HL-60/S4 treated with retinoic acid at 250 ng/mL for 4 days and 3 days (cell line): ENCODE measurements around the gene KRTAP10-12.
"Not testable (repeated sequence)": the region's sequence is repeated elsewhere in the genome, so short reads cannot be mapped to it uniquely, and the experiment has no call there.

Experiments
- in situ Hi-C: fragments of 300-500 bp; cut with MboI; formaldehyde crosslinking; loops from 2 replicates; pipeline ENCODE4 v1.7.0; 2022; ENCODE audit warnings: low sequenced_read_pairs

Gene KRTAP10-12, protein sequence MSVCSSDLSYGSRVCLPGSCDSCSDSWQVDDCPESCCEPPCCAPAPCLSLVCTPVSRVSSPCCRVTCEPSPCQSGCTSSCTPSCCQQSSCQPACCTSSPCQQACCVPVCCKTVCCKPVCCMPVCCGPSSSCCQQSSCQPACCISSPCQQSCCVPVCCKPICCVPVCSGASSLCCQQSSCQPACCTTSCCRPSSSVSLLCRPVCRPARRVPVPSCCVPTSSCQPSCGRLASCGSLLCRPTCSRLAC

GRCh38 chr21:44697172-44697810, at the start of gene KRTAP10-12:
KRTAP10-12 (plus strand) TSS chr21:44697172; CDS start chr21:44697202, 30 bp downstream.
- in situ Hi-C loops: not testable (repeated sequence)

GRCh38 chr21:44647222-44647552, 49.8 kb upstream of the KRTAP10-12 start:
- in situ Hi-C loops: no loop called here

GRCh38 chr21:44648557-44649311, 48.2 kb upstream of the KRTAP10-12 start:
- in situ Hi-C loops: no loop called here

- in situ Hi-C loops: no loop called here
These were observed 47.4 kb upstream of the KRTAP10-12 start for GRCh38 chr21:44649521-44650100.

- in situ Hi-C loops: no loop called here
These were observed 46.6 kb upstream of the KRTAP10-12 start for GRCh38 chr21:44650265-44650972.

- in situ Hi-C loops: no loop called here
These were observed 45.8 kb upstream of the KRTAP10-12 start for GRCh38 chr21:44650973-44651675.

GRCh38 chr21:44653123-44653522, 43.8 kb upstream of the KRTAP10-12 start:
- in situ Hi-C loops: no loop called here

DNA sequence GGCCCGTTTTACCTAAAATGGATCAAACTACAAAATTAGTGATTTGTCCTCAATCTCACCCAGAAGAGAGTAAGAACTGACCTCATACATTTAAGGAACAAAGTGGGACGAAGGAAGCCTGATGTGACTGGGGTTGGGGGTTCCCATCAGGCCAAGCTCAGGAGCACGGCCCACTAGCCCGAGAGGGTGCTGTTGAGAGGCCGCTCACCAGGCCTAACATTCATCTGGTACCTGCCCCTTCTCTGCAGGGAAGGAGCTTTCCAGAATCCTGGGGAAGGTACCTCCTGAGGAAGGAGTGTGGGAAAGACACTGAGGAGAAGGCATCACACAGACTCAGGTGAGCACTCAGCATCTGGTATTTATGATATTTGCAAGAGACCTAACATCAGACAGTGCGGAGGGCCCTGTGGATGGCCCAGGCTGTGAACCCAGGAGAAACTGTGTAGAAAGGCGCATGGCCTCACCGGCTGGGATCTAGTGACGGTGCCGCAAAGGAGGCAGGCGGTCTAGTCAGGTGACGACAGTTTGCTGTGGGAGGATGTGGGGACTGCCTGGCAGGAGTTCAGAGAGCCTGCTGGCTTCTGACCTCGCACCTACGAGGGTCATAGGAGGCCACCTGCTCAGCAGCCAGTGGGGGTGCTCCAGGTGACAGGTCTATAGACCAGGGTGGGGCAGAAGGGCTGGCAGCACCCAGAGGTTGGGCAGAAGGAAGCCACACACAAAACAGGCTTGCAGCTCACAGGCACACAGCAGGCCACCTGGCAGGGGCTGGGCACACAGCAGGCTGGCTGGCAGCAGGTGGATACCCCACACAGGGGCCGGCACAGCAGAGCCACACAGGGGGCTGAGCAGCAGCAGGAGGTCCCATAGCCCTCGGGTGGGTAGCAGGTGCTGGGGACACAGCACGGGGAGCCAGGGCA, 43.1 kb upstream of the KRTAP10-12 start:
- in situ Hi-C loops: no loop called here

GRCh38 chr21:44654576-44655175, 42.3 kb upstream of the KRTAP10-12 start, which contains the start of gene KRTAP12-4:
KRTAP12-4 (minus strand) TSS chr21:44654659; CDS start chr21:44654614, 45 bp downstream.
- in situ Hi-C loops: no loop called here

GRCh38 chr21:44656868-44657267, 40.1 kb upstream of the KRTAP10-12 start:
- in situ Hi-C loops: no loop called here

DNA sequence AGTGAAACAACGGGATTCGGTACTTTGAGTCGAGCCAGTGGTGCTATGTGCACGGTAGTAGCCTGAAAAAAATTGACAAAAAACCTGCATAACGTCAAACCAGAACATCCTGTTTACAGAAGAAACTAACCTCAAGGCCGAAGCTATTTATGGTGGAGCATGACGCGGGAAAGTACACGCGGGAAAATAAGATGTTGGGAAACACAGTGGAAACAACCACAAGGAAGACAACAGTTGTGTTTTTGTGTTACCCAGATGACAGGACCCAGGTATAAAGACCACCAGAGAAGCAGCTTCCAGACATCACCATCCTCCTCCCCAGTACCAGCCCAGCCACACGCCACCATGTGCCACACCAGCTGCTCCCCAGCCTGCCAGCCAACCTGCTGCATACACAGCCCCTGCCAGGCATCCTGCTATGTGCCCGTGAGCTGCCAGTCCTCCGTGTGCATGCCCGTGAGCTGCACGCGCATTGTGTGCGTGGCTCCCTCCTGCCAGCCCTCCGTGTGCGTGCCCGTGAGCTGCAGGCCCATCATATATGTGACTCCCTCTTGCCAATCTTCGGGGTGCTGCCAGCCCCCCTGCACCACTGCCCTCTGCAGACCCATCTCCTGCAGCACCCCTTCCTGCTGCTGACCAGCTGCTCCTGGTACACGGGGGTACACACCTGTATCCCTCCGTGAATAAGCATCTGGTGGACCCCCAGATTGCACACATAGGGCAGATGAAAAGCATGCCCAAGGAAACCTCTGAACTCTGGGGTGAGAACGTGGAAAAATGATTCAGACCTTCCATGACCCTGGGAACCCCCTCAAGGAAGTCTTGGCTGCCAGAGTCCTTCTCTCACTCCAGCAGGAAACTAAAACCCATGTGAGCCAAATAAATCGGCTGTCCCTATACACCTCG, 39.1 kb upstream of the KRTAP10-12 start, which contains the start of gene KRTAP12-3:
TSS of gene KRTAP12-3 (plus strand) at position 298 of the 906 bp plus-strand sequence. CDS start at position 346, 48 bp downstream.
- in situ Hi-C loops: no loop called here

DNA sequence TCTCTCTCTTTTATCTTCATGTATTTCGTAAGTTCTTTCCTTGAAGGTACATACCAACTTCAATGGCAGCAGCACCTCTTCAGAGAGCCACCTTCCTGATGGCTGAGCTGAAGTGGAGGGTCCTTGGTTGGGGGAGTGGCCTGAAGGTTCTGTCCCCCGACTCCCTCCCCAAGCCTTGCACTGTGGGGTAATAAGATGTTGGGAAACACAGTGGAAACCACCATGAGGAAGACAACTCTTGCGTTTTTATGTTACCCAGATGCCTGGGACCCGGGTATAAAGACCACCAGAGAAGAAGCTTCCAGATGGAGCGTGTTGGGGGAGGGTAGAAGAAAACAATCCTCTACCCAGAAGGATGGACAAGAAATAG, 38.4 kb upstream of the KRTAP10-12 start:
- in situ Hi-C loops: no loop called here

DNA sequence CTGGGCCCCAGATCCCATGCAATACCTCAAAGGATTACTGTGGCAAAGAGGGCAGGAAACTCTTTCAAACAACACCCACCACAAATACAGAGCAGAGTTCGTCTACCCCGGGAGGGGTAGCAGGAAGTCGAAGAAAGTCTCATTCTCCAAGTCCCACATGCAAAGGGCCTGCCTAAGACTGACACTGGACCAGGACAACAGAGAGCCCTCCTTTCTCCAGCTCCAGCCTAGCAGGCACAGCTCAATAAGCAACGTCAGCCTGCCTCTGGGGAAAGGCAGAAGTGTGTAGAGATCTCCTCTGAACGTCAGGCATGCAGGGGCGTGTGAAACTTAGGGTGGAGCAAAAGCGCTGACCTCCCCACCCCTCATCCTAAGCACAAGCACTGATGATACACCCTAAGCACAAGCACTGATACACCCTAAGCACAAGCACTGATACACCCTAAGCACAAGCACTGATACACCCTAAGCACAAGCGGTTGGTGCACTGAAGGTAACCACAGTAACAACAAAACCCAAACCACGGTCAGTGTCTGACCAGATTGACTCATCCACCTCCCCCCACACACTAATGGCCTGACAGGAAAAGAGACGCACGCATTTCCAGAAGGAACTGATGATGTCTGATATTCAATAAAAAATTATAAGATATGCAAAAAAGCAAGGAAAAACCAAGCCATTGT, 37.9 kb upstream of the KRTAP10-12 start:
- in situ Hi-C loops: no loop called here

- in situ Hi-C loops: not testable (repeated sequence)
These were observed 35.4 kb upstream of the KRTAP10-12 start for GRCh38 chr21:44661567-44661966.

GRCh38 chr21:44664691-44665090, 32.3 kb upstream of the KRTAP10-12 start:
- in situ Hi-C loops: no loop called here

- in situ Hi-C loops: no loop called here
These were observed 30.3 kb upstream of the KRTAP10-12 start, which contains the start of gene KRTAP12-2 for GRCh38 chr21:44666401-44667320. KRTAP12-2 (minus strand) TSS chr21:44666927; CDS start chr21:44666886, 41 bp downstream.
